ENCODE results near the gene IPO9.

DNA sequence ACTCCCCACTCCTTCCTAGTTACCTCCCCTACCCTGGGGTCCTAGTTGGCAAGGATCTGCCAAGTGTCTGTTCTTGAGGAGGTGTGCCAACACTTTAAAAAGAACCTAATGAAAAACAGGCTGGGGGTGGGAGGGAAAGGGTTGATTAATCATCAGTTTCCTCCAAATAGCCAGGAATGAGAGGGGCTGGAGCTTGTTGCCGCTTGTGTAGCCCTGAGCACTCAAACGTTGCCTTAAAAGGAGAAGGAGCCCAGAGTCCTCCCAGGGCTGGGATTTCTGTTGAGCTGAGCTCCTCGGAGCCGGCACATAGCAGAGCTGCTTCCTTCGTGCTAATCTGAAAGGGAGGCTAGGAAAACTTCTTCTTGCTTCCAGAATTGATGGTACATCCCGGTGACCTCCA is 75.6 kb downstream of the IPO9 start:
- TF ChIP-seq CTCF (IDR thresholded peaks at IDR 0.05): no peak
- TF ChIP-seq POLR2A (IDR thresholded peaks at IDR 0.05): no peak
